Measurements from ENCODE around the gene ATP1A1. TPM values are rescaled to one million over a fixed set of nuclear protein-coding genes. Genes with fewer than 3 reads are reported as not detected.

The ATP1A1 gene
- total RNA-seq, 3 donors from 2014 or later (not counting 1 experiment from before 2014, with no cell fraction given): 134 to 144 (median 140) TPM

DNA sequence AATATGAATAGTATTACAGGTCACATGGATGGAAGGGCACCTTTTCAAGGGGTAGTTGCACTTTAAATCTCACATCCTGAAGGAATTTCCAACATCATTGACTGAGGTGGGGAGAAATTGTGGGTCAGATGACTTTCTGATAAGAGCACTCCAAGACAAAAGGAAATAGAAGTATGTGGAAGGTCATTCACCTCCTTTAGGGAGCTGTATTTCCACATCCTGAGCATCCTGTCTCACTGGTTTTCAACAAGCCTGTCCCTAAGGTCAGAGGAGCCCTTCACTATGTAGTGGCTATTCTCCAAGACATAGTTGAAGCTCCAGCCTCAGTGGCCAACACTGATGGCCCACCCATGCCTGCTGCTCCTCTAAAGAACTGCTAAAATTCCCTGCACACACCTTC is 76.5 kb downstream of the ATP1A1 start:
- Mint-ChIP-seq H3K9me3 (no peaks in the 10 kb centered on the region), H3K27ac (no peak overlapping the region), H3K36me3 (no peaks in the 10 kb centered on the region), H3K27me3 (ENCODE audit: low read depth in 2 of 2) (peaks cover 6 to 8% of the 10 kb centered on the region in 2 donors), H3K4me1 (no peaks in the 10 kb centered on the region), H3K4me3 (no peak overlapping the region)
- no peaks in the 10 kb centered on the region for H3K4me1 ChIP-seq (ENCODE audit: control insufficient read depth, insufficient read depth, low read length)
- H3K36me3 ChIP-seq (ENCODE audit: control insufficient read depth, insufficient read depth, low read length): no peaks in the 10 kb centered on the region
- no peaks in the 10 kb centered on the region for H3K9me3 ChIP-seq (ENCODE audit: control insufficient read depth, insufficient read depth, low read length)
- TF ChIP-seq, protein P1, sequence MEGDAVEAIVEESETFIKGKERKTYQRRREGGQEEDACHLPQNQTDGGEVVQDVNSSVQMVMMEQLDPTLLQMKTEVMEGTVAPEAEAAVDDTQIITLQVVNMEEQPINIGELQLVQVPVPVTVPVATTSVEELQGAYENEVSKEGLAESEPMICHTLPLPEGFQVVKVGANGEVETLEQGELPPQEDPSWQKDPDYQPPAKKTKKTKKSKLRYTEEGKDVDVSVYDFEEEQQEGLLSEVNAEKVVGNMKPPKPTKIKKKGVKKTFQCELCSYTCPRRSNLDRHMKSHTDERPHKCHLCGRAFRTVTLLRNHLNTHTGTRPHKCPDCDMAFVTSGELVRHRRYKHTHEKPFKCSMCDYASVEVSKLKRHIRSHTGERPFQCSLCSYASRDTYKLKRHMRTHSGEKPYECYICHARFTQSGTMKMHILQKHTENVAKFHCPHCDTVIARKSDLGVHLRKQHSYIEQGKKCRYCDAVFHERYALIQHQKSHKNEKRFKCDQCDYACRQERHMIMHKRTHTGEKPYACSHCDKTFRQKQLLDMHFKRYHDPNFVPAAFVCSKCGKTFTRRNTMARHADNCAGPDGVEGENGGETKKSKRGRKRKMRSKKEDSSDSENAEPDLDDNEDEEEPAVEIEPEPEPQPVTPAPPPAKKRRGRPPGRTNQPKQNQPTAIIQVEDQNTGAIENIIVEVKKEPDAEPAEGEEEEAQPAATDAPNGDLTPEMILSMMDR (IDR thresholded peaks at IDR 0.05): no peak
- ATAC-seq (no peak), DNase-seq (no peak)
- H3K27me3 ChIP-seq (ENCODE audit: control insufficient read depth, insufficient read depth, low read length): no peaks in the 10 kb centered on the region
- intact Hi-C loops (cut with micrococcal nuclease): no loop called here
- no peak overlapping the region for H3K4me3 ChIP-seq (ENCODE audit: low read length)
- H3K27ac ChIP-seq (ENCODE audit: low read length): no peak overlapping the region

DNA sequence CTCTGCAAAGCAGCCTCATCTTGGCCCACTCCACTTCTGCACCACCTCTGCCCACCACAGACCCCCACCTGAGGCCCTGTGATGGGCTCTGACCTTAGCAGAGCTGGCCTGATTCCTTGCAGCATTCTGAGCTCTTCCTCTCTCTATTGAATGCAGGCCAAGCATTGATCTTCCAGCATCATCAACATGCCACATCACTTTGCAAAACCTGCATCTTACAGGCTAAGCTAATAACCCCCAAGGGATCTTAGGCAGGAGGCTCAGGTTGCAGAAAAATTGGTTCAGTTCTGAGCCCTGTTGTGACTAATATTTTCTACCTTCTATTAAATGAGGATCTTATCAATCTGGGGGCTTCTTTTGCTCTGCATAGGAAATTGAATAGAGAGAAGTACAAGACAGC is 78.7 kb downstream of the ATP1A1 start:
- Mint-ChIP-seq H3K4me3 (no peak overlapping the region), H3K27ac (no peak overlapping the region), H3K36me3 (no peaks in the 10 kb centered on the region), H3K27me3 (ENCODE audit: low read depth in 2 of 2) (peaks cover 0 to 8% of the 10 kb centered on the region in 2 donors), H3K4me1 (no peaks in the 10 kb centered on the region), H3K9me3 (no peaks in the 10 kb centered on the region)
- TF ChIP-seq, protein P1 (IDR thresholded peaks at IDR 0.05): no peak
- Histone ChIP-seq H3K27ac (ENCODE audit: low read length) (no peak overlapping the region), H3K36me3 (ENCODE audit: control insufficient read depth, insufficient read depth, low read length) (no peaks in the 10 kb centered on the region), H3K9me3 (ENCODE audit: control insufficient read depth, insufficient read depth, low read length) (no peaks in the 10 kb centered on the region), H3K27me3 (ENCODE audit: control insufficient read depth, insufficient read depth, low read length) (no peaks in the 10 kb centered on the region), H3K4me1 (ENCODE audit: control insufficient read depth, insufficient read depth, low read length) (no peaks in the 10 kb centered on the region), H3K4me3 (ENCODE audit: low read length) (no peak overlapping the region)
- ATAC-seq (no peak), DNase-seq (no peak)
- intact Hi-C loops (cut with micrococcal nuclease): no loop called here

DNA sequence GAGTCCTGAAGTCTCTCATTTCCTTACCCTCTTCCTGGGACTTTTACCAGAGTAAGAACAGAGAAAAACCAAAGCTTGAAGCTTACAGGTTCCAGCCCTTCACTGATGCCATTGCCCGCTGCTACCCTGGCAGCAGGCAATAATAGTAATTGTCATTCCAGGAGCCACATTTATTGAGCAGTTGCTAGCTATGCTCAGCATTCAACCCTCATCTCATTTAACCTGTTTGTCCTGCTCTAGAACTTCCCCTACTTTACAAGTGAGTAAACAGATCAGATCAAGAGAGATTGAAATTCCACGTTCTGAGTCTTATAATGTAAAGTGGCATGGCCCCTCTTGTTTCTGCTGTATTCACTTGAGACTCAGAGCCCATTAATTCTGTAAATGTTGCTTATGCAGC is 80.4 kb downstream of the ATP1A1 start:
- DNase-seq: no peak
- ATAC-seq: no peak
- Histone ChIP-seq H3K9me3 (ENCODE audit: control insufficient read depth, insufficient read depth, low read length) (no peaks in the 10 kb centered on the region), H3K4me3 (ENCODE audit: low read length) (no peak overlapping the region), H3K27me3 (ENCODE audit: control insufficient read depth, insufficient read depth, low read length) (no peaks in the 10 kb centered on the region), H3K36me3 (ENCODE audit: control insufficient read depth, insufficient read depth, low read length) (no peaks in the 10 kb centered on the region), H3K27ac (ENCODE audit: low read length) (no peak overlapping the region), H3K4me1 (ENCODE audit: control insufficient read depth, insufficient read depth, low read length) (no peaks in the 10 kb centered on the region)
- intact Hi-C loops (cut with micrococcal nuclease): no loop called here
- H3K9me3 Mint-ChIP-seq: no peaks in the 10 kb centered on the region
- no peaks in the 10 kb centered on the region for H3K4me1 Mint-ChIP-seq
- peaks cover 0 to 7% of the 10 kb centered on the region in 2 donors for H3K27me3 Mint-ChIP-seq (ENCODE audit: low read depth in 2 of 2)
- TF ChIP-seq, protein P1 (IDR thresholded peaks at IDR 0.05): no peak
- H3K4me3 Mint-ChIP-seq: no peak overlapping the region
- H3K27ac Mint-ChIP-seq: no peak overlapping the region
- 86% methylated on average over 2 of the region's 2 CpGs for WGBS (ENCODE audit: insufficient coverage)
- H3K36me3 Mint-ChIP-seq: no peaks in the 10 kb centered on the region

DNA sequence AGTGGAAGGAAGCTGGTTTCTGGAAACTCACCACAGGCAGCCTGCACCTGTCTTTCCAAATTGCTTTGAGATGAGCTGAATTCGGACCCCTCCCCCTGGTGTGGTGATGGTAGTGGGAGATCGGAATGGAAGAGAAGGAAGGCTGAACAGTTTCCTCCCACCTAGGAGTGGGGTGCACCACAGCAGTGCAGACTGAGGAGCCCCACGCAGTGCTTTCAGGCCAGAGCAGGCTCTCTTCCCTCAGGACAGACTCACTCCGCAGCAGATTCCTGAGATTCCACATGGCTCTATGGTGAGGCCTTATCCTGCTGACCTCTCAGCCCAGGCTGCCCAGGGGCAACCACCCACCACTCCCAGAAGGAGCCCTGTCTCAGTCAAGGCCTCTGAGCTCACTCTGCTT is 80.9 kb downstream of the ATP1A1 start:
- H3K4me3 Mint-ChIP-seq: no peak overlapping the region

More for the DNA sequence above, 80.9 kb downstream of the ATP1A1 start:
- Histone ChIP-seq H3K27ac (ENCODE audit: low read length) (no peak overlapping the region), H3K4me3 (ENCODE audit: low read length) (no peak overlapping the region), H3K27me3 (ENCODE audit: control insufficient read depth, insufficient read depth, low read length) (no peaks in the 10 kb centered on the region), H3K9me3 (ENCODE audit: control insufficient read depth, insufficient read depth, low read length) (no peaks in the 10 kb centered on the region), H3K4me1 (ENCODE audit: control insufficient read depth, insufficient read depth, low read length) (no peaks in the 10 kb centered on the region), H3K36me3 (ENCODE audit: control insufficient read depth, insufficient read depth, low read length) (no peaks in the 10 kb centered on the region)
- H3K9me3 Mint-ChIP-seq: no peaks in the 10 kb centered on the region
- DNase-seq: no peak
- intact Hi-C loops (cut with micrococcal nuclease): no loop called here
- H3K27ac Mint-ChIP-seq: no peak overlapping the region
- no peaks in the 10 kb centered on the region for H3K36me3 Mint-ChIP-seq
- ATAC-seq: no peak
- WGBS (ENCODE audit: insufficient coverage): 92% methylated on average over 4 of the region's 4 CpGs
- H3K4me1 Mint-ChIP-seq: no peaks in the 10 kb centered on the region
- TF ChIP-seq, protein P1 (IDR thresholded peaks at IDR 0.05): no peak
- peaks cover 0 to 3% of the 10 kb centered on the region in 2 donors for H3K27me3 Mint-ChIP-seq (ENCODE audit: low read depth in 2 of 2)

Measured in natural killer cell (primary cell).